Measurements from ENCODE around the gene TNFRSF8.
A peak's percentile ranks its signal among the peaks of the same experiment; 100 is the strongest.

Gene TNFRSF8

DNA sequence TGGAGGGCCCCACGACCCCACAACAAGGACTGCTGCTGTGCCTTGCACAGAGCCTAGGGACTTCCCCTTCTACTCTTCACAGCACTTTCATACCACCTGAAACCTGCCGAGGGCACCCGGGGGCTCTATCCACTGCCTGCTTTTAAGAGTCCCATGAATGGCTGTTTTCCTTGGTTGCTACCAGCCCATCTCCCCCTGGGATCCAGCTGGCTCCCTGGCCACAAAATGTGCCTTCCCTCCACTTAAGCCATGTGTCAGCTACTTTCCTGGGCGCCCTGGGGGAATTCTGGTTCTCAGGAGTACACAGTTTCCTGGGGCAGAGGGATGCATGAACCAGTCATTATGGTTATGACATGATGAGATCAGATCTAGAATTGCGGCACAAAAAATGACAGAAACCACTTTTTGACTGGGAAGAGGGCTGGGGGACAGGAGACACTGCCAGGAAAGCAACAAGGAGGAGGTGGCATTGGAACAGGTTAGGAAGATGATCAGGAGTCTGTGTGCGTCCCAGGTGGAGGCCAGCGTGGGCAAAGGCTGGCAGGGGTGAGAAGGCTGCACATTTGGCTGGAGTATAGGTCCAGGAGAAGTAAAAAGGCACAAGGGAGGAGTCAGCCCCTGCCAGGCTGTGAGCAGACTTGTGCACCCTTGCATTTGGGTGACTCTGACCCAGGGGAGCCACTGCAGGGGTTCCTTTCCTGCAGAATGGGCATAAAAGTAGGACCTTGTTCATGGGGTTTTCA lies 3.2 kb upstream of the TNFRSF8 start:
- DNase-seq (ENCODE audit: low read depth in 2 of 2) = peak in 1 of 2 donors; percentile 41

DNA sequence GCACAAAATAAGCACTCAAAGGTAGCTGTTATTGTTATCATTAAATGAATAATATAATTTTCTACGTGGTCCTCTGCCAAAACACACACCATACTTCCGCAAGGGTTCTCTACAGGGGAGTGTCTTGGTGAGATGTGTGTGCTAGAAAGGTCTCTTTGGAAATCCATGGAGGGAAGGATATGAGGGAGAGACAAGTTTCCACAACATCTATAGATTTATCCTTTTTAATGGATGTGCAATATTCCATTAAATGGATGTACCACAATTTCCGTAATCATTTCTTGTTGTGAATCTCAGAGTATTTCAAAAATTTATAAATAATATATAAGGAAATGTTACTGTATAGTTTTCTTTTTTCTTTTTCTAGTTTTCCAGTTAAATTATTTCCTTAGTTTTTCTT lies 2.6 kb upstream of the TNFRSF8 start:
- no peak for DNase-seq (ENCODE audit: low read depth in 2 of 2)

DNA sequence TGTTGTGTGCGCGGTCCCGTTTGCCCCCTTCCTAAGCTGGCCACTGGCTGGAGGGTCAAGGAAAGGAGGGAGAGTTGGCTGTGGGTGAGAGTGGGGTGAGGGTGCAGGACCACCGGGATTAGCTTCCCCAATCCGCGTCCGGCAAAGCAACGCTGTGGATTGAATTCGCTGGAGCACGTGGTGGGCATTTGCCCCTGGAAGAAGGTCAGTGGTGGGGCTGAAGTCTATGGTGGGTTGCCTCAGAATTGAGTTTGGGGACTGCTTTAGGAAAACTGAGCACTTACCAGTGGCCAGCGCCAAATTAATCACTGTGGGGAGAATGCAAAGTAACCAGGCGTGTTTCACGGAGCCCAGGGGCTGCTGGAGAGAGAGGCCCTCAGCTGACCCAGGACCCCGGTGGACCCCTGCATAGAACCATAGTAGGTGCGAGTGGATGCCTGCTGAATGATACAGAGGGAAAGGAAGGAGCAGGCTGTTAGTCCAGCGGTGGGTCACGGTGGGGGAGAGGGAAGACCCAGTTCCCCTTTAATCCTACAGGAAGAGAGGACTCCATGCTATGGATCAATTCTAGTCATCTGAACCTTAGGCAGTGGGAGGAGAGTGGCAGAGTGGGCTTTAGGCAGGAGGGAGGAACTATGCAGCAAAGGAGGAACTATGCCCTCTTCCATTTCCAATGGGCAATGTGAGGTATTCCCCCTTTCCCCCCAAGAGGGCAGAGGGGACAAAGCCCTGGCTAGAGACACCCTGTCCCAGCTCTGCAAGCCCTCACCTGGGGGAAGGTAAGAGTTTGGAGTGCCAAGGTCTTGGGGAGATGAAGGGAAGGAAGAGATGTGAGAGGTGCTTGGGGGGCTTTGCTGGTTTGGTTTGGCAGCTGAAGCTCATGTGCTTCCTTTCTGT lies 1.2 kb downstream of the TNFRSF8 start:
- DNase-seq (ENCODE audit: low read depth in 2 of 2) = no peak

DNA sequence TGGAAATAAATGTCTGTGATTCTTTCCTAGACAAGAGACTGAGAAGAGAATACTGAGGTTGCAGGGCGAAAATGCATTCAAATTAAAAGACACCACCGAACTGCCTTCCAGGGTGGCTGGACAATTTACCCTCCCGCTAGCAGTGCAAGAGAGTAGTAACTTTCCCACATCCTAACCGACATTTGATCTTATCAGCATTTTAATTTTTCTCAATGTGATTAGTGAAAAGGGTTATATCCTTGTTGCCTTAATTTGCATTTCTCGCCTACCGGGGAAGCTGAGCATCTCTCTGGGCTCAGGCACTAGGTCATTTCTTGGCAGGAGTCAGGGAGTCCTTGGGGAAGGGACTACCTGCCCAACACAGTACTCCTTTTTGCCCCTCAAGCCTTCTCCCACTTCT lies 2.8 kb downstream of the TNFRSF8 start:
- DNase-seq (ENCODE audit: low read depth in 2 of 2) = no peak

DNA sequence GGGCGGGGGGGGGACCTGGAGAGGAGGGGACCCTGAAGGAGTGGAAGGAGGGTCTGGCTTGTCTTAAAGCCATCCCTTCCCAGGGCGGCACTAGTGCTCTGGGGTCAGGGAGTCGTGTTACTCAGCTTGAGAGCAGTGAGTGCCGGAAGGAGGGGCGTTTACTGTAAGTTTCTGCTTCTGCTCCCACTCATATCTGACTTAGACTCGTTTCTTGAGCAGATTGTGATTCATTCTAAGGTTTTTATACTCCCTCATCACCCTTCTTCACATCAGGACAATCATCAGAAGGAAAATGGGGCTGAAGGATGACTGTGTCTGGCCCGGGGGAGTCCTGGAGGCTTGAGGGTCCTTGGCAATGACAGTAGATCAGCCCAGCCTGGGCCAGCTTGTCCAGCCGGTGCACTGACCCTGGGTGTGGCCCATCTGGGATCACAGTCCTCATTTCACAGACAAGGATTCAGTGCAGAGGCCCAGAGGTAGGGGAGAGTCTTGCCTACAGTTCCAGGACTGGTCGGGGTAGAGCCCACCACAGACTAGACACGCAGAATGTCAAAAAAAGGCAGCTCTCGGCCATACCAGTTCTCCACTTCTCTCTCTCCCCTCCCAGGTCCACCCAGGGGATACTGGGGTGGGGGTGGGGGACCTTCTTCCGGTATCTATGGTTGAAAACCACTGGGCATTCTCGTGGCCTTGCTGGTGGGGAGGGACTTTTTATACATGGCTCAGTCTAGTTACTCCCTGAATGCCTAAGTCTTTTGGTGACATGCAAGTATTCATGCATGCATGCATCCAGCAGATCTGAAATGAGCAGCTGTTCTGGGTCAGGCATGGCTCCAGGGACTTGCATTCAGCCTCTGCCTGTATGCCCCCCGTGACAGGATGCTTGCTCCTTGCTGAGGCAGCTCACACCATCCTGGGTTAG lies 5.1 kb downstream of the TNFRSF8 start:
- peak in 1 of 2 donors; percentile 56 for DNase-seq (ENCODE audit: low read depth in 2 of 2)

DNA sequence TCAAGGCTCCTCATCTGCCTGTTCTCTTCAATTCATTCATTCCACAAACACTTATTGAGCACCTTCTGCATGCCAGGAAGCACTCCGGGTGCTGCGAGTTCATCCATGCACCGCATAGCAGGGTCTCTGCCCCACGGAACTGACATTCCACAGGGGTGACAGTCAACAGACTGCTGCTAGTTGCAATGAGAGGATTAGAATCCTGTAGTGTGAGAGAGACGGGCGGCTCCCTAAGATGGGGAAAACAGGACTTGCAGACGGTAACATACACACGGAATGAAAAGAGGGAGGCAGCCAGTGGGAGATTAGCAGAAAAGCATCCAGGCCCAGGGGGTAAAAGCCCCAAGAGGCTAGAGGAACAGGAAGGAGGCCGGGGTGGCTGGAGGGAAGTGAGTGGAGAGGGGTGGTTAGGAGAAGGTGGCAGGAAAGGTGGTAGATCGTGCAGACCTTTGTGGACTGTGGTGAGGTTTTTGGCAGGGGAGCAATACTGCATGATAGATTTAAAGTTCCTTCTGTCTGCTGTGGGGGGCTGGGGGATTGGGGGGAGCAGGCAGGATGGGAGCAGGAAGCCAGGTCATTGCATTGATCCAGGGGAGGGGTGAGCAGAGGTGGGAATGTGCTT lies 6.6 kb downstream of the TNFRSF8 start:
- DNase-seq (ENCODE audit: low read depth in 2 of 2) = no peak

DNA sequence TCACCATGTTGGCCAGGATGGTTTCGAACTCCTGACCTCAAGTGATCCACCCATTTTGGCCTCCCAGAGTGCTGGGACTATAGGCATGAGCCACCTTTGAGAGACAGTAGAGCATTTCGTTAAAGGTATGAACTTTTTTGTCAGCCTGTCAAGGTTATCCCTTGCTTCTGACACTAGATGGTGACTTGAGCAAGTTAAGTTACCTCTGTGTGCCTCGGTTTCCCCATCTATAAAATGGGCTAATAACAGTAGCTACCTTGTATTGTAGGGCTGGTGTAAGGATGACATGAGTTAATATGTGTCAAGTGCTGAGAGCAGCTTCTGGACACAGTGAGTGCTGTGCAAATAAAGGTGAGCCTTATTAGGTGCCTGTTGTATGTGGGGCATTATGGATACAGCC lies 8.8 kb downstream of the TNFRSF8 start:
- DNase-seq (ENCODE audit: low read depth in 2 of 2) = no peak

DNA sequence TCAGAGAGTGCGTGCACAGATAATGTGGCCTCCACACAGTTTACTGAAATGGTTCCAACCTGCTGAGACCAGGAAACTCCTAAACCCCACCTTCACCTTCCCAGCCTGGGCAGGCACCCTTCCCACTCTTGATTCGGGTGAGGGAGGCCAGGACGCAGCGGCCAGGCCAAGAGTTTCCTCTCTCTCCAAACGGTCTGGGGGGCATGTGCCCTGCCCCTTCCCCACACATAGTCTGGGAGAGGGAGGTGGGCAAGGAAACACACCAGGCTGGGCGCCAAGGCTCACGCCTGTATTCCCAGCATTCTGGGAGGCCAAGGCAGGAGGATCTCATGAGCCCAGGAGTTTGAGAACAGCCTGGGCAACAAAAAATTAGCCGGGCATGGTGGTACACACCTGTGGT lies 9.6 kb downstream of the TNFRSF8 start:
- no peak for DNase-seq (ENCODE audit: low read depth in 2 of 2)

DNA sequence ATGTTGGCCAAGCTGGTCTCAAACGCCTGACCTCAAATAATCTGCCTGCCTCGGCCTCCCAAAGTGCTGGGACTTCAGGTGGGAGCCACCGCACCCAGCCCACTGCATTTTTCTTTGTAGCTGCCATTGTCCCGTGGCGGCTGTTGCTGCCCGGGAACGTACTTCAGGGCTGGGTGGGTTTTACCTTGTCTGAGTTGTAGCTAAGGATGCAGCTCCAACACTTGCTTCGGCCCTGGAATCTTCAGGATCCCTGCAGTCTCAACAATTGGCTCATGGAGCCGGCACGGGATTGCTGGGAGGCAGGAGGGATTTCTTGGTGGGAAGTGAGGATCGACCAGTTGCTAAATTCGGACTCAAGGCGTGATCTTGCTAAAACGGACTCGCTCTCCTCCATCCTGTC lies 10.7 kb downstream of the TNFRSF8 start:
- DNase-seq (ENCODE audit: low read depth in 2 of 2) = no peak

DNA sequence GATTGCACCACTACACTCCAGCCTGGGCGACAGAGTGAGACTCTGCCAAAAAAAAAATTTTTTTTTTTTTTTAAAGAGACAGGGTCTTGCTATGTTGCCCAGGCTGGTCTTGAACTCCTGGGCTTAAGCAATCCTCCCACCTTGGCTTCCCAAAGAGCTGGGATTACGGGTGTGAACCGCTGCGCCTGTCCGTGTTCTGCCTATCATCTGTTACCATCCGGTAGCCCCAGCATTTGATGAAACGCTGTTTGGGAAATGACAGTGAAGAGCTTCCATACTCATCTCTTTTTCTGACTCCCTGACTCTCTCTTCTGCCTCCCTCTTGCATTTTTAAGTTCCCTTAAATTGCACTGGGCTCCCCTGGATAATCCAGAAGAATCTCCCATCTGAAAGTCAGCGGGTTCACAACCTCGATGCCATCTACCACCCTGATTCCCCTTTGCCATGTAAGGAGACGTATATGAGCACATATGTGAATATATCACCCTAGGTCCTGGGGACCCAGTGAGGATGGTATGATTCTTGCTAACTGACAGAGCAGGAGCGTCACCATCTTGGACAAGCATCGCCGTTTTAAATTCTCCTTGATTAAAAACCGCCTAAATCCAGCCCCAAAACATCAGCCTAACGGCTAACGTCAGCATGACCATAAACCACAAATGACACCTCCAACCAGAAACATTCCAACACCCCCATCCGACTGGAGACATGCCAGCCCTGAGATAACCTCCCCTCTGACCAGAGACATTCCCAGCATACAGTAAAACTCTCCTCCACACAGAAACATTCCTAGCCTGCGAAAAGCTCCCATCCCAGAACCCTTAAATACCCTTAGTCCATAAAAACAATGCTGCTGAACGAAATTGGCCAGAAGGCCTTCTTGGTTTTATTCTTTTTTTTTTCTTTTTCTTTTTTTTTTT lies 12.4 kb downstream of the TNFRSF8 start:
- no peak for DNase-seq (ENCODE audit: low read depth in 2 of 2)

DNA sequence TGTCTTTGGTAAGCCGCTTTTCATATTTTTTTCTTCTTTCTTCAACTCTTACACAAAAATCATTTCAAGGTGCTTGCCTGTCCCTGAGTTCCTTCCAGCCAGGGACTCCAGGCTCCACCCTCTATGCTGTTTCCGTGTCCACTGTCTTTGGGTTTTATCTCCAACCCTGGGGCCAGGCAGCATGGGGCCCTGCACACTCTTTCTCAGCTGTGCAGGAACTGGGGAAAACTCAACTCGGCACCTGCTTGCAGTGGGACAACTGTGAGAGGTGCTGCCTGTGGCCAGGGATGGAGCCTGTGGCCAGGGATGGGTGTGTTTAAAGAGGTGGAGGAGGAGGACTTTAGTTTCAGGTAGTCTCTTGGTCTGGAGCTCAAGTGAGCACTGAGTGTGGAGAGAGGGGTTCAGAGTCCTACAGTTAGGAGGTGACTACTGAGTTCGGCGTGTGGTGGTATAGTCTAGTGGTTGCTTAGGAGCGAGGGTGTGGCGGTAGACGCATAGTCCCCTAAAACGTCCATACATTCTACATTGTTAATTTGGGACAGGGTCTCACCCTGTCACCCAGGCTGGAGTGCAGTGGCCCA lies 13.4 kb downstream of the TNFRSF8 start:
- no peak for DNase-seq (ENCODE audit: low read depth in 2 of 2)

DNA sequence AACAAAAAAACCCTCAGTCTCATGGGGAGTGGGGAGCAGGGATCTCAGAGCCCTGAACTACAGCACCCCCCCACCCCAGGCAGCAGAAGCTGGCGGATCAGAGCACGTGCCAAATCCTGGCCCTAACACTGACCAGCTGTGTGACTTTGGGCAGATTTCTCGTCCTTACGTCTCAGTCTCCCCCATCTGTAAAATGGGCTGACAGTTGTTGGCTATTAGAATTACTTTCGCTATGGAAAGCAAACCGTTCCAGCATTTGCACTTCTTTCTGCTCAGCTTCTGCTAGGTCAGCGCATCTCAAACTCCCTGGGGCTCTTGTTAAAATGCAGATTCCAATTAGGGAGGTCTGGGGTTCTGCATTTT lies 15.5 kb downstream of the TNFRSF8 start:
- DNase-seq (ENCODE audit: low read depth in 2 of 2) = no peak

DNA sequence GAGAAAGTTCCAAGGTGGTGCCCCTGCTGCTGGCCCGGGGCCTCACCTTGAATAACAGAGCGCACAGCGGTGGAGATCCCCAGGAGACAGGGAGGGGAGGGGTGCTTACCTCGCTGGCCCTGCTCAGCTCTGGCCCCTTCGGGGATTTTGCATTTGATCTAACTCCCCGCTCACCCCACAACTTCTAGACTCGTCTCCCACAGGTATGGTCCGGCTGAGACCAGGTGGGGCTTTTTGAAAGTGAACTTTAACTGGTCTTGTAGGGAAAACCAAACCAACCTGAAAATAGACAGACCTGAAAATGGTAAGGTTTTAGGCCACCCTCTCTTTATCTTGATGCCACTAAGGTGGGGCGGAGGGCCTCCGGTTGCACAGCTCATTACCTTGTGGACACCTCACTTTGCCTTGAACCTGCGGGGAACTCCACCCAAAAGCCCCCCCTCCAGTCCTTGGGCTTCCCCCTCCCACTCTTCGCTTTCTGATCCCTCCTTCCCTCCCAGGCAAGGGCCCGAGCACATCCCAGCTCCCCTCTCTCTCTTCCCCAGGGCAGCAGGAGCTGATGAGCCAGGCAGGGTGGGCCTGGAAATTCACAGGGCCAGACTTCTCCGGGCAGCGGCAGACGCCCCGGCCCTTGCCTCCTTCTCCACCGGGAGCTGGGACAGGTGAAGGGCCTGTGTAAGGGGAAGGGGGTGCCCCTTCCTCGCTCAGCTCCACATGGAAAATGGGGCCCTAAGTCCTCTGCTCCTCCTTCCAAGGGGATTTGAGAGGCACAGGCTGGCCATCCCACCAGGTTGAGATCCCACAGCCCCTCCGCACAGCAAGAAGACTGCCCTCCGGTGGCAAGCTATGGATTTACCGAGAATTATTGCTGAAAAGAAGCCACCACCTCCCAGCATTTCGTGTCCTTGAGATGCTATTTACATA lies 16.1 kb downstream of the TNFRSF8 start:
- DNase-seq (ENCODE audit: low read depth in 2 of 2) = peak in 1 of 2 donors; percentile 47

DNA sequence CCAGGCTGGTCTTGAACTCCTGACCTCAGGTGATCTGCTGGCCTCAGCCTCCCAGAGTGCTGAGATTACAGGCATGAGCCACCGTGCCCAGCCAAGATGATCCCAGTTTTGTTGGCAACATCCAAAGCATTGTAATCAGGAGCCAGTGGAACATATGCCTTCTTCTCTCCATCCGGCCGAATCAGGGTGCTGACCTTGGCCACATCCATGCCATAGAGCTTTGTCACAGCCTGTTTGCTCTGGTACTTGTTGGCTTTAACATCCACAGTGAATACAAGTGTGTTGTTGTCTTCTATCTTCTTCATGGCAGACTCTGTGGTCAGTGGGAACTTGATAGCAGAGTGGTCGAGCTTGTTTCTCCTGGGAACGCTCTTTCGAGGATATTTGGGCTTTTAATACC lies 17.1 kb downstream of the TNFRSF8 start:
- DNase-seq (ENCODE audit: low read depth in 2 of 2) = no peak

DNA sequence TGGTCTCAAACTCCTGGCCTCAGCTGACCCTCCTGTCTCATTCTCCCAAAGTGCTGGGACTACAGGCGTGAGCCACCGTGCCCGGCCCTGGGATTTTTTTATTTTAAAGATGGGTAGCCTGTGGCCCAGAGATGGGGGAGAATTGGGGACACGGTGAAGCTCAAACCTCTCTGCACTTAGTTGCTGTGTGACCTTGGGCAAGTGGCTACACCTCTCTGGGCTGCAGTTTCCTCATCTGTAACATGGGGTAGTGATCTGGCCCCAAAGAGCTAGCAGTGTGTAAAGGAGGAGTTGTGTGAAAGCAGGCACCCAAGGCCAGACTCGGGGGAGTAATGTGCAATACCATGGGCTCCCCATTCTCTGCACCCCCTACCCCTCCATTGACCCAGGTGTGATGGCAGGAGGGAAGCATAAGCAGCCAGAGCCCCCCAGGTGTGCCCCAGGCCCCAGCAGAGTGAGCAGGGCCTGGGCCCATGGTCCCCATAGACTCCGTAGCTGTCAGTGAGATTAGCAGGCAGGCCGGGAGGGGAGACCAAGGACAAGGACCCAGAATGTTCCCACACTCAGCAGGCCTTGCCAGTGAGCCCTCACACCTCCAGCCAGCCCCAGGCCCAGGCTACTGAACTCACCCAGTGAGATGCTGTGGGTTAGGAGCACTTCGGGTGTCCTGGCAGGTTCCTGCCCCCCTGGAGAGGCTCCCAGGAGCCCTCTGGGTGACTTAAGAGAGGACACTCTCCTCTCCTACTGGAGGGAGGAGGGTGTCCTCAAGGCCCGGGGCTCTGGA lies 17.9 kb downstream of the TNFRSF8 start:
- no peak for DNase-seq (ENCODE audit: low read depth in 2 of 2)

DNA sequence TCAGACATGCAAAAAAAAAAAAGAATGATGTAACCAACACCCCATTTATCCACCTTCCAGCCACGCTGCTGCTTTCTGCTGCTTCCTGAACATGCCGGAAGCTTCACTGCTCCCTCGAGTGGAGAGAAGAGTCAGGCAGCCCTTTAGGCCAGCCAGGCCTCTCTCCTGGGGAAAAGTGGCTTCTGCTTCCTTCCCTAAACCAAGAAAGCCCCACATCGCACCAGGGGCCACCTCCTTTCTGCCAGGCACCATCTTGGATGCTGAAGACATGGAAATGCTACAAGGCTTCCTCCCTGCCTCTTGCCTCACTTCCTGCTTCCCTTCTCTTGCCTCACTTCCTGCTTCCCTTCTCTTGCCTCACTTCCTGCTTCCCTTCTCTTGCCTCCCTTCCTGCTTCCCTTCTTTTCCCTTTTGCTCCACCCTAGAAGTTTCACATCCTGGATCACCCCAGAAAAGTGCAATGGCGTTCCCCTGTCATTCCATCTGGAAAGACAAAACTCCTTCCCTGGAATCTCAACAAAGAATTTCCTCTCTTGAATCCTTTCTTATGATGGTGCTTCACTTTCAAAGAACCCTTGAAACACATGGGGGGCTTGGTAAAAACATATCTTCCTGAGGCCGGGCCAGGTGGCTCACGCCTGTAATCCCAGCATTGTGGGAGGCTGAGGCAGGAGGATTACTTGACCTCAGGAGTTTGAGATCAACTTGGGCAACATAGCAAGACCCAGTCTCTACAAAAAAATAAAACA lies 18.7 kb downstream of the TNFRSF8 start:
- no peak for DNase-seq (ENCODE audit: low read depth in 2 of 2)

DNA sequence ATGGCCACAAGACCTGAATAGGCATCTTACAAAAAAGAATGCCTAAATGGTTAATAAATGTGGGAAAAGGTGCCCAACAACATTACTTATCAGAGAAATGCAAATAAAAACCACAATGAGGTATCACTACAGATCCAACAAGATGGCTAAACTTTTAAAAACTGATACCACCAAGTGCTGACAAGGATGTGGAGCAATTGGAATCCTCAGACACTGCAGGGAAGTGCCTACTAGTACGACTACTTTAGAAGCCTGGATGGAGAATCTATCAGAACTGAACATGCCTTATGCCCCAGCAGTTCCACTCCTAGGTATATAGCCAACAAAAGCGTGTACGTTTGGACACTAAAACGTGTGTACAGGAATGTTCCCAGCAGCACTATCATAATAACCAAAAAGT lies 19.9 kb downstream of the TNFRSF8 start:
- no peak for DNase-seq (ENCODE audit: low read depth in 2 of 2)

DNA sequence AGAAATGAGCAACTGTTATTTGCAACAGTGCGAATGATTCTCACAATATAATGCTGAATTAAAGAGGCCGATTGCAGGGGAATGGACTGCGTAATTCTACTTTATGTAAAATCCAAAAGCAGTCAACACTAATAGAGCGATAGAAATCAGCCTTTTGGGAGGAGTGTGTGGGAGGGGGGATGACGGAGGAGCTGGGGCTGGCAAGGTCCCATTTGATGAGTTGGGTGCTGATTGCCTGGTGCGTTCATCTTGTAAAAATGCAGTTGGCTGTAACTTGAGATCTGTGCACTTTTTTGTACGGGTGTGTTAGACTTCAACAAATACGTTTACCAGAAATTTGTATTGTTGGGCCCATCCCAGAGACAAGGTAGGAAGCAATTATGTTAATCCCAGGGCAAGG lies 20.7 kb downstream of the TNFRSF8 start:
- no peak for DNase-seq (ENCODE audit: low read depth in 2 of 2)
